ENCODE data around the gene PLD6. TPM values are rescaled to one million over a fixed set of nuclear protein-coding genes. Genes with fewer than 3 reads are reported as not detected.
A peak's percentile ranks its signal among the peaks of the same experiment; 100 is the strongest.

The PLD6 gene
- total RNA-seq, 1 experiment from 2014 or later = 0.09 TPM

DNA sequence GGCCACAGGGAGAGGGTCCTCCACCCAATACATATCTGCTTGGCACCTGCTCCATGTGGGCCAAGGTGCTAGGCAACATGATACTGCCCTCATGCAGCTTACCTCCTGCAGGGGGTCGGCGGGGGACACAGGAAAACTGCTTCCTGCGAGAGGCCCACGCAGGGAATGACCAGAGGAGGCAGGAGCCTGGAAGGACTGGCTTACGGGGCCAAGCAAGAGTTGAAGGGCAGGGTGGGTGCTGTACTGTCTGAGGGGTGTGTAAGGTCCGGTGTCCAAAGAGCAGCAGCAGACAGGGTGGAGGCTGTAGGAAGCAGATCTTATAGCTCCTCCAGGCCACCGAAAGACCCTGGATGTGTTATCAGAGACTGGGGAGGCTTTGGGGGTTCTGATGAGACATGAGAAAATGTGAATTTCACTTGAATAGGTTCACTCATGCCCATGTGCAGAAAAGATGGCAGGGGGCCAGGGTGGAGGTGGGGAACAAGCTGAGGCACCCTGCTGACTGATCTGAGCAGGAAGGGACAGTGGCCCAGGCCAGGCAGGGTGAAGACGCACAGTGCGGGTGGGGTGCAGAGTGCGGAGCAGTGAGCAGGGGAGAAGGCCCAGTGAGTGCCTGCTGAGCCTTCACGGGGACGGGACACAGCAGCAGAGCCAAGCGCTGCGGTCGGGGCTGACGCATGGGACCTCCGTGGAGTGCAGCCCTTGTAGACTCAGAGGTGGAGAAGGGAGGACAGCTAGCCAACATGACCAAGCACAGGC lies 22.6 kb upstream of the PLD6 start:
- H3T11ph ChIP-seq (ENCODE audit: low read length) = no peak overlapping the region
- H3K27ac Mint-ChIP-seq = peak overlapping the region in 2 of 3 experiments; percentile 57 to 61; a peak in 3 of 7 replicates
- H3K56ac ChIP-seq (ENCODE audit: insufficient read length, low read depth, low read length) = no peak overlapping the region
- no peak overlapping the region for H3K4ac ChIP-seq (ENCODE audit: low read depth, low read length)
- H3K27ac ChIP-seq (ENCODE audit: insufficient read length, low read depth, low read length) = no peak overlapping the region
- no peaks in the 10 kb centered on the region for H3K4me1 ChIP-seq (ENCODE audit: insufficient read depth, low read length)
- no peak overlapping the region for H2BK5ac ChIP-seq (ENCODE audit: insufficient read length, low read length)
- H3K4me2 ChIP-seq (ENCODE audit: insufficient read depth, insufficient read length, low read length) = no peak overlapping the region
- H4K8ac ChIP-seq (replicated peaks; ENCODE audit: insufficient read length, low read depth, low read length) = no peak overlapping the region
- H3K4me3 Mint-ChIP-seq = 0 out of 5 replicates have a peak overlapping the region, but pooled peaks of 1 of the 2 experiments have one; percentile 11
- H4K91ac ChIP-seq (ENCODE audit: insufficient read length, low read depth, low read length) = no peak overlapping the region
- H3K27me3 Mint-ChIP-seq (ENCODE audit: low read depth) = no peaks in the 10 kb centered on the region
- H3K79me2 ChIP-seq (ENCODE audit: insufficient read depth, low read length) = no peaks in the 10 kb centered on the region
- no peaks in the 10 kb centered on the region for H3K79me1 ChIP-seq (ENCODE audit: insufficient read depth, low read depth, low read length, poor library complexity, severe bottlenecking)
- H2BK12ac ChIP-seq (ENCODE audit: insufficient read length, low read depth, low read length) = no peak overlapping the region
- no peak overlapping the region for H3K9ac ChIP-seq (ENCODE audit: extremely low read depth, insufficient read length, low read length)
- H3K9me3 ChIP-seq (ENCODE audit: control insufficient read depth, low read depth, low read length) = no peaks in the 10 kb centered on the region
- H2BK20ac ChIP-seq (ENCODE audit: low read depth, low read length, poor library complexity, severe bottlenecking) = no peak overlapping the region
- H3K23me2 ChIP-seq (ENCODE audit: insufficient read length, low read depth, low read length, poor library complexity, severe bottlenecking) = no peaks in the 10 kb centered on the region
- no peaks in the 10 kb centered on the region for H3K9me3 Mint-ChIP-seq
- no CpG with 5 or more reads among the region's 17 CpGs for WGBS (ENCODE audit: extremely low coverage, insufficient read length, low lambda C conversion rate)
- no peak for DNase-seq
- TF ChIP-seq, protein P1, sequence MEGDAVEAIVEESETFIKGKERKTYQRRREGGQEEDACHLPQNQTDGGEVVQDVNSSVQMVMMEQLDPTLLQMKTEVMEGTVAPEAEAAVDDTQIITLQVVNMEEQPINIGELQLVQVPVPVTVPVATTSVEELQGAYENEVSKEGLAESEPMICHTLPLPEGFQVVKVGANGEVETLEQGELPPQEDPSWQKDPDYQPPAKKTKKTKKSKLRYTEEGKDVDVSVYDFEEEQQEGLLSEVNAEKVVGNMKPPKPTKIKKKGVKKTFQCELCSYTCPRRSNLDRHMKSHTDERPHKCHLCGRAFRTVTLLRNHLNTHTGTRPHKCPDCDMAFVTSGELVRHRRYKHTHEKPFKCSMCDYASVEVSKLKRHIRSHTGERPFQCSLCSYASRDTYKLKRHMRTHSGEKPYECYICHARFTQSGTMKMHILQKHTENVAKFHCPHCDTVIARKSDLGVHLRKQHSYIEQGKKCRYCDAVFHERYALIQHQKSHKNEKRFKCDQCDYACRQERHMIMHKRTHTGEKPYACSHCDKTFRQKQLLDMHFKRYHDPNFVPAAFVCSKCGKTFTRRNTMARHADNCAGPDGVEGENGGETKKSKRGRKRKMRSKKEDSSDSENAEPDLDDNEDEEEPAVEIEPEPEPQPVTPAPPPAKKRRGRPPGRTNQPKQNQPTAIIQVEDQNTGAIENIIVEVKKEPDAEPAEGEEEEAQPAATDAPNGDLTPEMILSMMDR (conservative IDR thresholded peaks at IDR 0.05) = no peak
- H3K4me1 Mint-ChIP-seq = no peaks in the 10 kb centered on the region
- no peak overlapping the region for H2BK120ac ChIP-seq (ENCODE audit: low read depth, low read length, poor library complexity, severe bottlenecking)
- H2AK5ac ChIP-seq (ENCODE audit: insufficient read length, low read length) = no peak overlapping the region
- no peak overlapping the region for H4K5ac ChIP-seq (ENCODE audit: insufficient read length, low read depth, low read length)
- H2AFZ ChIP-seq (ENCODE audit: low read length) = no peak overlapping the region
- H4K20me1 ChIP-seq (ENCODE audit: control insufficient read depth, insufficient read depth, insufficient read length) = no peaks in the 10 kb centered on the region
- H3K23ac ChIP-seq (ENCODE audit: insufficient read length, low read depth, low read length) = no peak overlapping the region
- no peak overlapping the region for H2BK15ac ChIP-seq (ENCODE audit: low read depth, low read length)
- H3K18ac ChIP-seq (ENCODE audit: insufficient read length, low read depth, low read length) = no peak overlapping the region
- H3K36me3 Mint-ChIP-seq (ENCODE audit: insufficient read depth in 1 of 3, low read depth in 3 of 3) = peaks cover 34 to 84% (median 79%) of the 10 kb centered on the region in 3 experiments; a peak in 6 of 7 replicates
- no peaks in the 10 kb centered on the region for H3K27me3 ChIP-seq (ENCODE audit: insufficient read depth, low read length)
- H3K14ac ChIP-seq (ENCODE audit: insufficient read depth, low read length) = no peak overlapping the region

Data from H9 (cell line).